ENCODE data around the gene CTNND2.

DNA sequence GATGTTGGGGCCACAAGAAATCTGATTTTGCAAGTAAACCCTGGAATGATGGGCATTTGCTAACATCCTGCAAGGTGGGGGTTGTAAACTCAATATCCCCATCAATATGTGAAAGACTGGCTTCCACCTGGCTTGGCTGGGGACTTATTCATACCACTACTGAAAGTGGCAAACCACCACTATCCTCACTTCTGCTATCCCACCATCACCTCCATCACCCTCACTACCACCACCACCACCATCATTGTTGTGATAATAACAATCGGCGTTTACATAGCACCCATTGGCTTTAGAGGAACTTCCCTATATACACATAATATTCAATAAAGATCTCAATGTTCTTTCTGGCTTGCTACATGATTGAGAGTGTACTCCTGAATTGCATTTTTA, 918.5 kb downstream of the CTNND2 start:
- TF ChIP-seq, protein P1, sequence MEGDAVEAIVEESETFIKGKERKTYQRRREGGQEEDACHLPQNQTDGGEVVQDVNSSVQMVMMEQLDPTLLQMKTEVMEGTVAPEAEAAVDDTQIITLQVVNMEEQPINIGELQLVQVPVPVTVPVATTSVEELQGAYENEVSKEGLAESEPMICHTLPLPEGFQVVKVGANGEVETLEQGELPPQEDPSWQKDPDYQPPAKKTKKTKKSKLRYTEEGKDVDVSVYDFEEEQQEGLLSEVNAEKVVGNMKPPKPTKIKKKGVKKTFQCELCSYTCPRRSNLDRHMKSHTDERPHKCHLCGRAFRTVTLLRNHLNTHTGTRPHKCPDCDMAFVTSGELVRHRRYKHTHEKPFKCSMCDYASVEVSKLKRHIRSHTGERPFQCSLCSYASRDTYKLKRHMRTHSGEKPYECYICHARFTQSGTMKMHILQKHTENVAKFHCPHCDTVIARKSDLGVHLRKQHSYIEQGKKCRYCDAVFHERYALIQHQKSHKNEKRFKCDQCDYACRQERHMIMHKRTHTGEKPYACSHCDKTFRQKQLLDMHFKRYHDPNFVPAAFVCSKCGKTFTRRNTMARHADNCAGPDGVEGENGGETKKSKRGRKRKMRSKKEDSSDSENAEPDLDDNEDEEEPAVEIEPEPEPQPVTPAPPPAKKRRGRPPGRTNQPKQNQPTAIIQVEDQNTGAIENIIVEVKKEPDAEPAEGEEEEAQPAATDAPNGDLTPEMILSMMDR (IDR thresholded peaks at IDR 0.05): no peak
- no peak for TF ChIP-seq POLR2A (IDR thresholded peaks at IDR 0.05)
